ENCODE measurements around the gene TM4SF1. TPM values are rescaled to one million over a fixed set of nuclear protein-coding genes. Genes with fewer than 3 reads are reported as not detected.
"Not testable (repeated sequence)": the region's sequence is repeated elsewhere in the genome, so short reads cannot be mapped to it uniquely, and the experiment has no call there.

TM4SF1 gene
- total RNA-seq, 1 donor from 2014 or later = 28.9 TPM

DNA sequence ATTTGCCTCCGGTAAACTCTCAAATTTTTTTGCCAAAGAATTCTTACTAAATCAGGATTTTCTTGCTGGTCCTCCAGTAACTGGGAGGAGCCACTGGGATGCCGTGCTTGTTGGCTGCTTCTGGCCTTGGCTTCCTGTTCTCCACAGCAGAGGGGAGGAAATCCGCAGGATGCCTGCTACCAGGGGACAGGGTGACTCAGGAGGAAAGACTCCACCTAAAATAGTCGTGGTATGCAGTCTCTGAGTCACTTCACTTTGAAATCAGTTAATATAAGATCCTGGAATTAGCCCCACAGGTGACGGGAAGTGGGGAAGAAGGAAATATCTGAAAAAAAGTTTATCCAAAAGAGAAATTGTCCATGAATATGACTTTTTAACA lies 37.5 kb downstream of the TM4SF1 start:
- TF ChIP-seq, protein P1, sequence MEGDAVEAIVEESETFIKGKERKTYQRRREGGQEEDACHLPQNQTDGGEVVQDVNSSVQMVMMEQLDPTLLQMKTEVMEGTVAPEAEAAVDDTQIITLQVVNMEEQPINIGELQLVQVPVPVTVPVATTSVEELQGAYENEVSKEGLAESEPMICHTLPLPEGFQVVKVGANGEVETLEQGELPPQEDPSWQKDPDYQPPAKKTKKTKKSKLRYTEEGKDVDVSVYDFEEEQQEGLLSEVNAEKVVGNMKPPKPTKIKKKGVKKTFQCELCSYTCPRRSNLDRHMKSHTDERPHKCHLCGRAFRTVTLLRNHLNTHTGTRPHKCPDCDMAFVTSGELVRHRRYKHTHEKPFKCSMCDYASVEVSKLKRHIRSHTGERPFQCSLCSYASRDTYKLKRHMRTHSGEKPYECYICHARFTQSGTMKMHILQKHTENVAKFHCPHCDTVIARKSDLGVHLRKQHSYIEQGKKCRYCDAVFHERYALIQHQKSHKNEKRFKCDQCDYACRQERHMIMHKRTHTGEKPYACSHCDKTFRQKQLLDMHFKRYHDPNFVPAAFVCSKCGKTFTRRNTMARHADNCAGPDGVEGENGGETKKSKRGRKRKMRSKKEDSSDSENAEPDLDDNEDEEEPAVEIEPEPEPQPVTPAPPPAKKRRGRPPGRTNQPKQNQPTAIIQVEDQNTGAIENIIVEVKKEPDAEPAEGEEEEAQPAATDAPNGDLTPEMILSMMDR (IDR thresholded peaks at IDR 0.05; ENCODE audit: insufficient read depth, low read depth, low read length) = no peak
- Histone ChIP-seq H3K27ac (ENCODE audit: low read depth, low read length) (peak overlapping the region; percentile 91), H3K4me2 (ENCODE audit: low read length) (peak overlapping the region; percentile 81), H3K9ac (ENCODE audit: low read length) (peak overlapping the region; percentile 73), H3K4me1 (ENCODE audit: insufficient read depth, low read length) (peaks cover 37% of the 10 kb centered on the region), H3K79me2 (ENCODE audit: insufficient read depth, low read length) (no peaks in the 10 kb centered on the region), H2AFZ (ENCODE audit: low read depth, low read length) (no peak overlapping the region), H3K27me3 (ENCODE audit: insufficient read depth, low read length) (no peaks in the 10 kb centered on the region), H3K9me3 (ENCODE audit: insufficient read depth, low read depth, low read length) (no peaks in the 10 kb centered on the region), H4K20me1 (ENCODE audit: insufficient read depth, low read length) (no peaks in the 10 kb centered on the region), H3K36me3 (ENCODE audit: insufficient read depth, low read length) (no peaks in the 10 kb centered on the region), H3K4me3 (ENCODE audit: insufficient read depth, low read depth, low read length) (peak overlapping the region; percentile 19)
- Mint-ChIP-seq H3K4me3 (ENCODE audit: unreplicated experiment) (no peak overlapping the region), H3K27me3 (ENCODE audit: low read depth, unreplicated experiment) (no peaks in the 10 kb centered on the region), H3K36me3 (ENCODE audit: low read depth, unreplicated experiment) (no peaks in the 10 kb centered on the region), H3K27ac (ENCODE audit: unreplicated experiment) (peak overlapping the region; percentile 93), H3K4me1 (ENCODE audit: low read depth, unreplicated experiment) (peaks cover 29% of the 10 kb centered on the region), H3K9me3 (ENCODE audit: unreplicated experiment) (no peaks in the 10 kb centered on the region)
- peak; percentile 99 for FAIRE-seq
- DNase-seq (ENCODE audit: low read depth) = peak; percentile 99

DNA sequence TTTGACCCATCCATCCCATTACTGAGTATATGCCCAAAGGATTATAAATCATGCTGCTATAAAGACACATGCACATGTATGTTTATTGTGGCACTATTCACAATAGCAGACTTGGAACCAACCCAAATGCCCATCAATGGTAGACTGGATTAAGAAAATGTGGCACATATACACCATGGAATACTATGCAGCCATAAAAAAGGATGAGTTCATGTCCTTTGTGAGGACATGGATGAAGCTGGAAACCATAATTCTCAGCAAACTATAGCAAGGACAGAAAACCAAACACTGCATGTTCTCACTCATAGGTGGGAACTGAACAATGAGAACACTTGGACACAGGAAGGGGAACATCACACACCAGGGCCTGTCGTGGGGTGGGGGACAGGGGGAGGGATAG lies 40.0 kb downstream of the TM4SF1 start:
- H3K9ac ChIP-seq (ENCODE audit: low read length); H3K27me3 Mint-ChIP-seq (ENCODE audit: low read depth, unreplicated experiment); H3K36me3 ChIP-seq (ENCODE audit: insufficient read depth, low read length); H3K4me3 ChIP-seq (ENCODE audit: insufficient read depth, low read depth, low read length); H3K9me3 ChIP-seq (ENCODE audit: insufficient read depth, low read depth, low read length); H3K4me3 Mint-ChIP-seq (ENCODE audit: unreplicated experiment); H3K4me2 ChIP-seq (ENCODE audit: low read length); H3K9me3 Mint-ChIP-seq (ENCODE audit: unreplicated experiment); H4K20me1 ChIP-seq (ENCODE audit: insufficient read depth, low read length); H3K36me3 Mint-ChIP-seq (ENCODE audit: low read depth, unreplicated experiment); H3K27me3 ChIP-seq (ENCODE audit: insufficient read depth, low read length); DNase-seq (ENCODE audit: low read depth); FAIRE-seq; H3K27ac ChIP-seq (ENCODE audit: low read depth, low read length); H2AFZ ChIP-seq (ENCODE audit: low read depth, low read length); H3K79me2 ChIP-seq (ENCODE audit: insufficient read depth, low read length); H3K27ac Mint-ChIP-seq (ENCODE audit: unreplicated experiment): not testable (repeated sequence)
- peaks cover 32% of the 10 kb centered on the region for H3K4me1 Mint-ChIP-seq (ENCODE audit: low read depth, unreplicated experiment)
- peaks cover 41% of the 10 kb centered on the region for H3K4me1 ChIP-seq (ENCODE audit: insufficient read depth, low read length)

DNA sequence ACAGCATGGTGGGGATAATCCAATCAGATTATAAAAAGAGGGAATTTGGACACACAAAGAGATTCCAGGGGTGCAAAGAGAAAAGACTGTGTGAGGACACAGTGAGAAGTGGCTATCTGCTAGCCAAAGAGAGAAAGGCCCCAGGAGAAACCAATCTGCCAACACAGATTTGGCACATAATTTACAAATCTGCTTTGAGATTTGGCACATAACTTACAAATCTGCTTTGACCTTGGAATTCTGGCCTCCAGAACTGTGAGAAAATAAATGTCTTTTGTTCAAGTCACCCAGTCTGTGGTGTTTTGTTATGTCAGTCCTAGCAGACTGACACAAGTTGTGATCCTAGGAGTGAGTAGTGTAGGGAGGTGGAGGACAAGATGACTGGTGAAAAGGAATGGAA lies 40.5 kb downstream of the TM4SF1 start:
- H3K4me1 Mint-ChIP-seq (ENCODE audit: low read depth, unreplicated experiment) = peaks cover 32% of the 10 kb centered on the region
- H3K27ac Mint-ChIP-seq (ENCODE audit: unreplicated experiment) = no peak overlapping the region
- H3K36me3 Mint-ChIP-seq (ENCODE audit: low read depth, unreplicated experiment) = no peaks in the 10 kb centered on the region
- Histone ChIP-seq H4K20me1 (ENCODE audit: insufficient read depth, low read length) (no peaks in the 10 kb centered on the region), H3K27ac (ENCODE audit: low read depth, low read length) (no peak overlapping the region), H3K4me3 (ENCODE audit: insufficient read depth, low read depth, low read length) (no peak overlapping the region), H3K4me2 (ENCODE audit: low read length) (no peak overlapping the region), H3K9ac (ENCODE audit: low read length) (no peak overlapping the region), H3K79me2 (ENCODE audit: insufficient read depth, low read length) (no peaks in the 10 kb centered on the region), H3K9me3 (ENCODE audit: insufficient read depth, low read depth, low read length) (no peaks in the 10 kb centered on the region), H2AFZ (ENCODE audit: low read depth, low read length) (no peak overlapping the region), H3K4me1 (ENCODE audit: insufficient read depth, low read length) (peaks cover 39% of the 10 kb centered on the region), H3K36me3 (ENCODE audit: insufficient read depth, low read length) (no peaks in the 10 kb centered on the region), H3K27me3 (ENCODE audit: insufficient read depth, low read length) (no peaks in the 10 kb centered on the region)
- TF ChIP-seq, protein P1 (IDR thresholded peaks at IDR 0.05; ENCODE audit: insufficient read depth, low read depth, low read length) = no peak
- TF ChIP-seq EZH2 (IDR thresholded peaks at IDR 0.05; ENCODE audit: insufficient read depth, low read length) = no peak
- no peak for FAIRE-seq
- no peak for DNase-seq (ENCODE audit: low read depth)
- no peak overlapping the region for H3K4me3 Mint-ChIP-seq (ENCODE audit: unreplicated experiment)
- no peaks in the 10 kb centered on the region for H3K27me3 Mint-ChIP-seq (ENCODE audit: low read depth, unreplicated experiment)
- no peaks in the 10 kb centered on the region for H3K9me3 Mint-ChIP-seq (ENCODE audit: unreplicated experiment)
